Measurements from ENCODE around the gene AP3M1.

The AP3M1 gene

GRCh38 chr10:74171625-74172024 lies 21.0 kb upstream of the AP3M1 start:
- Histone ChIP-seq H3K4me1 (ENCODE audit: control insufficient read depth, low read depth, low read length) (no peaks in the 10 kb centered on the region), H3K79me1 (ENCODE audit: low read length) (no peaks in the 10 kb centered on the region), H3K36me3 (ENCODE audit: control insufficient read depth, insufficient read depth, low read length) (no peaks in the 10 kb centered on the region), H3K56ac (ENCODE audit: low read length) (no peak overlapping the region), H2BK5ac (ENCODE audit: low read length) (no peak overlapping the region), H3K4ac (ENCODE audit: low read depth, low read length) (no peak overlapping the region), H4K8ac (ENCODE audit: low read depth, low read length) (no peak overlapping the region), H3K9ac (ENCODE audit: low read length) (no peak overlapping the region), H3K27me3 (ENCODE audit: insufficient read depth, low read length, poor library complexity) (no peaks in the 10 kb centered on the region), H3K23ac (ENCODE audit: low read length) (no peak overlapping the region), H3K27ac (ENCODE audit: low read depth, low read length) (no peak overlapping the region), H2AK5ac (ENCODE audit: low read length) (no peak overlapping the region), H4K5ac (ENCODE audit: low read length) (no peak overlapping the region), H3K18ac (ENCODE audit: low read length) (no peak overlapping the region), H3K79me2 (ENCODE audit: control insufficient read depth, insufficient read depth, low read length) (peaks cover 2% of the 10 kb centered on the region), H3K4me3 (ENCODE audit: low read length) (no peak overlapping the region), H3K4me2 (ENCODE audit: low read length) (no peak overlapping the region), H2BK15ac (replicated peaks; ENCODE audit: low read depth) (no peak overlapping the region), H2BK120ac (ENCODE audit: low read depth, low read length) (no peak overlapping the region)
- WGBS (ENCODE audit: extremely low coverage, insufficient coverage, low lambda C conversion rate), result no CpG with 5 or more reads among the region's 2 CpGs
- DNase-seq, result no peak

DNA sequence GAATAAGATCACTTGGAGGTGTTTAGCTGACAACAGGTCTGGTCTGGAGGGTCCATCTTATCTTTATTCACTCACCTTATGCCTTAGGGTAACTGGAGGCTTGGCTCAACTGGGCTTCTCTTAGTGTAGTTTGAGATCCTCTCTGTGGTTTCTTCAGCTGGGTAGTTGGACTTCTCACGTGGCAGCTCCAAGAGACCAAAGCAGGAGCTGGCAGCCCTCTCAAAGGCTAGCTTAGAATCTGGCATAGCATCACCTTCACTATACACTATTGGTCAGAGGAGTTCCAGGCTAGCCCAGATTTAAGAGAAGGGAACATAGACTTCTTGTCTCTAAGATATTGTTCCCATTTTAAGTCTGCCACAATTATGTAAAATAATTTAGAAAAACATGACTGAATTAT lies 16.8 kb upstream of the AP3M1 start:
- Histone ChIP-seq H3K4me1 (ENCODE audit: control insufficient read depth, low read depth, low read length) (no peaks in the 10 kb centered on the region), H3K23ac (ENCODE audit: low read length) (no peak overlapping the region), H2BK15ac (replicated peaks; ENCODE audit: low read depth) (no peak overlapping the region), H3K27me3 (ENCODE audit: insufficient read depth, low read length, poor library complexity) (no peaks in the 10 kb centered on the region), H2BK5ac (ENCODE audit: low read length) (no peak overlapping the region), H3K27ac (ENCODE audit: low read depth, low read length) (no peak overlapping the region), H3K4ac (ENCODE audit: low read depth, low read length) (no peak overlapping the region), H2BK120ac (ENCODE audit: low read depth, low read length) (no peak overlapping the region), H3K79me2 (ENCODE audit: control insufficient read depth, insufficient read depth, low read length) (peaks cover 2% of the 10 kb centered on the region), H4K5ac (ENCODE audit: low read length) (no peak overlapping the region), H3K18ac (ENCODE audit: low read length) (no peak overlapping the region), H2AK5ac (ENCODE audit: low read length) (no peak overlapping the region), H4K8ac (ENCODE audit: low read depth, low read length) (no peak overlapping the region), H3K4me3 (ENCODE audit: low read length) (no peak overlapping the region), H3K4me2 (ENCODE audit: low read length) (no peak overlapping the region), H3K56ac (ENCODE audit: low read length) (no peak overlapping the region), H3K9ac (ENCODE audit: low read length) (no peak overlapping the region), H3K36me3 (ENCODE audit: control insufficient read depth, insufficient read depth, low read length) (no peaks in the 10 kb centered on the region), H3K79me1 (ENCODE audit: low read length) (no peaks in the 10 kb centered on the region)
- WGBS (ENCODE audit: extremely low coverage, insufficient coverage, low lambda C conversion rate), result no CpG with 5 or more reads among the region's 1 CpG
- no peak for DNase-seq

DNA sequence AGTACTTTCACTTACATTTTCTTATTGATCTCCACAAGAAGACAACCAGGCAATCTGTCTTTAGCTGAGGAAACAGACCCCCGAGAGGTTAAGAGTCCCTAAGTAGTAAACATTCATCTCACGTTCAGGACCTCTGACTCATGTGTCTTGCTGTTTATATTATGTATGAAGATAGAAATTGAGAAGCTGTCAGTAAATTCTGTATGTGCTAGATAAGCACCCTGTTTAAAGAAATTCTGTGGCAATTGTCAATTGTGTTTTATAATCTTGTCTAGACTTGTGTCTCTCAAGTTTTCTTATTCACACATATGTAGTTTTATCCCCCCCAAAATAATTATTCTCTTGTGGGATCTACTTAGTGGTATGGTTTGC lies 14.9 kb upstream of the AP3M1 start:
- no peak for DNase-seq
- H3K18ac ChIP-seq (ENCODE audit: low read length), result no peak overlapping the region
- H3K4me2 ChIP-seq (ENCODE audit: low read length), result no peak overlapping the region
- H2BK15ac ChIP-seq (replicated peaks; ENCODE audit: low read depth), result no peak overlapping the region
- no peak overlapping the region for H3K4ac ChIP-seq (ENCODE audit: low read depth, low read length)
- H3K79me1 ChIP-seq (ENCODE audit: low read length), result no peaks in the 10 kb centered on the region
- no peak overlapping the region for H3K27ac ChIP-seq (ENCODE audit: low read depth, low read length)
- no peak overlapping the region for H2BK120ac ChIP-seq (ENCODE audit: low read depth, low read length)
- H3K27me3 ChIP-seq (ENCODE audit: insufficient read depth, low read length, poor library complexity), result no peaks in the 10 kb centered on the region
- peaks cover 2% of the 10 kb centered on the region for H3K79me2 ChIP-seq (ENCODE audit: control insufficient read depth, insufficient read depth, low read length)
- no peak overlapping the region for H3K4me3 ChIP-seq (ENCODE audit: low read length)
- no peaks in the 10 kb centered on the region for H3K4me1 ChIP-seq (ENCODE audit: control insufficient read depth, low read depth, low read length)
- H3K56ac ChIP-seq (ENCODE audit: low read length), result no peak overlapping the region
- H4K5ac ChIP-seq (ENCODE audit: low read length), result no peak overlapping the region
- no CpG with 5 or more reads among the region's 2 CpGs for WGBS (ENCODE audit: extremely low coverage, insufficient coverage, low lambda C conversion rate)
- H4K8ac ChIP-seq (ENCODE audit: low read depth, low read length), result no peak overlapping the region
- no peak overlapping the region for H2BK5ac ChIP-seq (ENCODE audit: low read length)
- no peak overlapping the region for H3K9ac ChIP-seq (ENCODE audit: low read length)
- no peaks in the 10 kb centered on the region for H3K36me3 ChIP-seq (ENCODE audit: control insufficient read depth, insufficient read depth, low read length)
- H2AK5ac ChIP-seq (ENCODE audit: low read length), result no peak overlapping the region
- no peak overlapping the region for H3K23ac ChIP-seq (ENCODE audit: low read length)

GRCh38 chr10:74164716-74165529 lies 14.3 kb upstream of the AP3M1 start:
- Histone ChIP-seq H2AK5ac (ENCODE audit: low read length) (no peak overlapping the region), H3K4me1 (ENCODE audit: control insufficient read depth, low read depth, low read length) (no peaks in the 10 kb centered on the region), H3K9ac (ENCODE audit: low read length) (no peak overlapping the region), H2BK120ac (ENCODE audit: low read depth, low read length) (no peak overlapping the region), H3K23ac (ENCODE audit: low read length) (no peak overlapping the region), H3K18ac (ENCODE audit: low read length) (no peak overlapping the region), H4K8ac (ENCODE audit: low read depth, low read length) (no peak overlapping the region), H3K4me2 (ENCODE audit: low read length) (no peak overlapping the region), H2BK5ac (ENCODE audit: low read length) (no peak overlapping the region), H3K4ac (ENCODE audit: low read depth, low read length) (no peak overlapping the region), H3K36me3 (ENCODE audit: control insufficient read depth, insufficient read depth, low read length) (no peaks in the 10 kb centered on the region), H3K79me1 (ENCODE audit: low read length) (no peaks in the 10 kb centered on the region), H4K5ac (ENCODE audit: low read length) (no peak overlapping the region), H3K27me3 (ENCODE audit: insufficient read depth, low read length, poor library complexity) (no peaks in the 10 kb centered on the region), H3K27ac (ENCODE audit: low read depth, low read length) (no peak overlapping the region), H2BK15ac (replicated peaks; ENCODE audit: low read depth) (no peak overlapping the region), H3K79me2 (ENCODE audit: control insufficient read depth, insufficient read depth, low read length) (peaks cover 2% of the 10 kb centered on the region), H3K56ac (ENCODE audit: low read length) (no peak overlapping the region), H3K4me3 (ENCODE audit: low read length) (no peak overlapping the region)
- no peak for DNase-seq
- no CpG with 5 or more reads among the region's 6 CpGs for WGBS (ENCODE audit: extremely low coverage, insufficient coverage, low lambda C conversion rate)

DNA sequence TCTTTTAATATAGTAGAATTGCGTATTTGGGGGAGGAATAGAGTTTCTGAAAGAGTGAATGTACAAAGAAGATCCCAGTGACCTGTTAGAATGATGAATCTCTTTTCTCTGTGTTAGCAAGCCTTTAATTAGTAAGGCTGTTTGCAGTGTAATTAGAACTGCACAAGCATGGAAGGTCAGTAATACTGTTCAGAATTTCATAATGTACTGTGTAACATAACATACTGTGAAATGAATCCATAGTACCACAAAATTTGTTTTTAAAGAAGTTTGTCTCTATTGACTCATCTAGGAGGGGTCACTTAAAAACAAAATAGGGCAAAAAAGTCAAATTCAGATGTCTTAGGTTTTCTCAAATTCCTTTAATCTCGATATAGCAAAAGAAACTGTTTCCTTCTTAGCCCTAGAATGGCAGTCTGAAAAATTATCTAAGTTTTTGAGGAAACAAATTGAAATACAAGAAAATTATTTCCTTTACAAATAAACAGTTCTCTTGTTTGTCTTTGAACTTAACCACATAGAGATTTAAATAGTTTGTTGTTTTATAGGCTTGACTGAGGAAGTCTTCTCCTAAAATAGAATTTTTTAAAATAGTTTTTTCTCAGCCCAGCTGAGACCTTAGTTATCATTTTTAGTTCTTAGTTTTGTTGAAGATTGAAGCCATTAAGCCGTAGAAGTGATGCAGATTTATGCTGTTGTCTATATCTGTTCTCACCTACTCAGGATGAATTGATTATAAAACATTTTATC lies 12.9 kb upstream of the AP3M1 start:
- H3K36me3 ChIP-seq (ENCODE audit: control insufficient read depth, insufficient read depth, low read length), result no peaks in the 10 kb centered on the region
- H4K8ac ChIP-seq (ENCODE audit: low read depth, low read length), result no peak overlapping the region
- peaks cover 2% of the 10 kb centered on the region for H3K79me1 ChIP-seq (ENCODE audit: low read length)
- no peak overlapping the region for H2BK120ac ChIP-seq (ENCODE audit: low read depth, low read length)
- no peak overlapping the region for H3K4me2 ChIP-seq (ENCODE audit: low read length)
- no peak overlapping the region for H2AK5ac ChIP-seq (ENCODE audit: low read length)
- no peak overlapping the region for H3K18ac ChIP-seq (ENCODE audit: low read length)
- no peak overlapping the region for H3K23ac ChIP-seq (ENCODE audit: low read length)
- H3K27me3 ChIP-seq (ENCODE audit: insufficient read depth, low read length, poor library complexity), result no peaks in the 10 kb centered on the region
- H4K5ac ChIP-seq (ENCODE audit: low read length), result no peak overlapping the region
- H2BK15ac ChIP-seq (replicated peaks; ENCODE audit: low read depth), result no peak overlapping the region
- no peak overlapping the region for H2BK5ac ChIP-seq (ENCODE audit: low read length)
- no peak overlapping the region for H3K27ac ChIP-seq (ENCODE audit: low read depth, low read length)
- no peak for DNase-seq
- no peak overlapping the region for H3K9ac ChIP-seq (ENCODE audit: low read length)
- peaks cover 2% of the 10 kb centered on the region for H3K79me2 ChIP-seq (ENCODE audit: control insufficient read depth, insufficient read depth, low read length)
- WGBS (ENCODE audit: extremely low coverage, insufficient coverage, low lambda C conversion rate), result no CpG with 5 or more reads among the region's 3 CpGs
- no peak overlapping the region for H3K4me3 ChIP-seq (ENCODE audit: low read length)
- no peaks in the 10 kb centered on the region for H3K4me1 ChIP-seq (ENCODE audit: control insufficient read depth, low read depth, low read length)
- H3K4ac ChIP-seq (ENCODE audit: low read depth, low read length), result no peak overlapping the region
- no peak overlapping the region for H3K56ac ChIP-seq (ENCODE audit: low read length)
